OCI-LY1 (cell line): ENCODE results near the gene AARS1.
"Not testable (repeated sequence)": the region's sequence is repeated elsewhere in the genome, so short reads cannot be mapped to it uniquely, and the experiment has no call there.

Experiments
- EZH2 ChIP-seq: fragments of 200-600 bp; sonication (generic), shearing (Covaris generic); IDR thresholded peaks from 2 replicates; pipeline ENCODE4 v1.8.0; 2017; ENCODE audit warnings: borderline replicate concordance, mixed run types, mild to moderate bottlenecking, antibody characterized with exemption, low read length, moderate library complexity, mixed read lengths
- TF ChIP-seq, protein P1 (sequence below): fragments of 200-600 bp; sonication (generic), shearing (Covaris generic); IDR thresholded peaks from 2 replicates; pipeline ENCODE4 v1.5.1; 2017; ENCODE audit warnings: mild to moderate bottlenecking, antibody characterized with exemption, low read length, moderate library complexity, mixed read lengths

DNA sequence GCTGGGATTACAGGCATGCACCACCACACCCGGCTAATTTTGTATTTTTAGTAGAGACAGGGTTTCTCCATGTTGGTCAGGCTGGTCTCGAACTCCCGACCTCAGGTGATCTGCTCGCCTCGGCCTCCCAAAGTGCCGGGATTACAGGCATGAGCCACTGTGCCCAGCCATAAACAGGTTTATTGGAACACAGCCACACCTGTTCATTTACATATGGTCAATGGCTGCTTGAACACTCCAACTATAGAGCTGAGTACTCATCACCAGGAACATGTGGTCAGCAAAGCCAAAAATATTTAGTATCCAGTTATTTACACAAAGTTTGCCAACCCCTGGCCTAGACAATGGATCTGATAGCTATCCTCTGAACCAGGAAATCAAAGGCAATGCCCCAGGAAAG lies 29.4 kb downstream of the AARS1 start:
- TF ChIP-seq, protein P1, sequence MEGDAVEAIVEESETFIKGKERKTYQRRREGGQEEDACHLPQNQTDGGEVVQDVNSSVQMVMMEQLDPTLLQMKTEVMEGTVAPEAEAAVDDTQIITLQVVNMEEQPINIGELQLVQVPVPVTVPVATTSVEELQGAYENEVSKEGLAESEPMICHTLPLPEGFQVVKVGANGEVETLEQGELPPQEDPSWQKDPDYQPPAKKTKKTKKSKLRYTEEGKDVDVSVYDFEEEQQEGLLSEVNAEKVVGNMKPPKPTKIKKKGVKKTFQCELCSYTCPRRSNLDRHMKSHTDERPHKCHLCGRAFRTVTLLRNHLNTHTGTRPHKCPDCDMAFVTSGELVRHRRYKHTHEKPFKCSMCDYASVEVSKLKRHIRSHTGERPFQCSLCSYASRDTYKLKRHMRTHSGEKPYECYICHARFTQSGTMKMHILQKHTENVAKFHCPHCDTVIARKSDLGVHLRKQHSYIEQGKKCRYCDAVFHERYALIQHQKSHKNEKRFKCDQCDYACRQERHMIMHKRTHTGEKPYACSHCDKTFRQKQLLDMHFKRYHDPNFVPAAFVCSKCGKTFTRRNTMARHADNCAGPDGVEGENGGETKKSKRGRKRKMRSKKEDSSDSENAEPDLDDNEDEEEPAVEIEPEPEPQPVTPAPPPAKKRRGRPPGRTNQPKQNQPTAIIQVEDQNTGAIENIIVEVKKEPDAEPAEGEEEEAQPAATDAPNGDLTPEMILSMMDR: not testable (repeated sequence)
- TF ChIP-seq EZH2: not testable (repeated sequence)
